ENCODE results near the gene MNAT1.

DNA sequence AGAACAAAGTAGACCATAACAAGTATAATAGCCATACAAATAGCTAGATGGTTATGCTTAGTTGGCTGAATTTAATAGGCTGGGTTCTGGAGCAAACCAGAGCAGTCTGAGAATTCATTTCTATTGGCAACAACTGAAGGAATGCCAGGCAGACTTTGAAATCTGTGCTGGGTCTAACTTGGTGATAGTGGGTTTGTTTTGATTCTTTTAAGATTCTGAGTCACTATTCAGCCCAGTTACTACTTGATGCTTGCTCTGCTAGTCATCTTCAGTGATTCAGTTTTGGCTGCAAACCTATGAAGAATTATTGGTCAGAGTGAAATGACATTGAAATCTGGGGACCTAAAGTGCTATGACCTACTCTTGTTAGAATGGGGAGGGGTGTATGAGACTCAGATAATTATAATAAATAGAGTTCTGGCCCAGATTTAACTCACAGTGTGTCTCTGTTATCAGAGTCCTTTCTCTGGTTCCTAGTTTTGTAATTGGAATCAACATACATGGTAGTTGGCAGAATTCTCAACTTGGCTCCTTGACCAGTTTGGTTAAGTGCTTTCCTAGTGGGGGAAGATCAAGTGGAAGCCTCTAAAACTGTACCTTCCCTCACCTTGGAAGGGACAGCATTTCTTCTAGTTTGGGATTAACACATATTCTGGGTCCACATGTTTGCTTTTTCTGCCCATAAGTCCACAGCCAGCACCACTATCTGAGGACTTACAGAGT is 43.5 kb downstream of the MNAT1 start:
- TF ChIP-seq, protein P1, sequence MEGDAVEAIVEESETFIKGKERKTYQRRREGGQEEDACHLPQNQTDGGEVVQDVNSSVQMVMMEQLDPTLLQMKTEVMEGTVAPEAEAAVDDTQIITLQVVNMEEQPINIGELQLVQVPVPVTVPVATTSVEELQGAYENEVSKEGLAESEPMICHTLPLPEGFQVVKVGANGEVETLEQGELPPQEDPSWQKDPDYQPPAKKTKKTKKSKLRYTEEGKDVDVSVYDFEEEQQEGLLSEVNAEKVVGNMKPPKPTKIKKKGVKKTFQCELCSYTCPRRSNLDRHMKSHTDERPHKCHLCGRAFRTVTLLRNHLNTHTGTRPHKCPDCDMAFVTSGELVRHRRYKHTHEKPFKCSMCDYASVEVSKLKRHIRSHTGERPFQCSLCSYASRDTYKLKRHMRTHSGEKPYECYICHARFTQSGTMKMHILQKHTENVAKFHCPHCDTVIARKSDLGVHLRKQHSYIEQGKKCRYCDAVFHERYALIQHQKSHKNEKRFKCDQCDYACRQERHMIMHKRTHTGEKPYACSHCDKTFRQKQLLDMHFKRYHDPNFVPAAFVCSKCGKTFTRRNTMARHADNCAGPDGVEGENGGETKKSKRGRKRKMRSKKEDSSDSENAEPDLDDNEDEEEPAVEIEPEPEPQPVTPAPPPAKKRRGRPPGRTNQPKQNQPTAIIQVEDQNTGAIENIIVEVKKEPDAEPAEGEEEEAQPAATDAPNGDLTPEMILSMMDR (IDR thresholded peaks at IDR 0.05), result no peak
- TF ChIP-seq POLR2A (IDR thresholded peaks at IDR 0.05), result no peak

All from lower leg skin (tissue), 3 donors.